Loucy (cell line): ENCODE results near the gene MEGF10.

ENCODE experiments used
- EZH2phosphoT487 ChIP-seq: fragments of 200-600 bp; IDR thresholded peaks from 2 replicates; pipeline ENCODE4 v1.6.1; 2018; ENCODE audit warnings: antibody characterized with exemption, mild to moderate bottlenecking, moderate library complexity, borderline replicate concordance
- TF ChIP-seq, protein P1 (sequence below): fragments of 200-600 bp; sonication (generic); conservative IDR thresholded peaks from 2 replicates; pipeline ENCODE4 v1.5.1; 2014; ENCODE audit warnings: mild to moderate bottlenecking, antibody characterized with exemption, low read length

DNA sequence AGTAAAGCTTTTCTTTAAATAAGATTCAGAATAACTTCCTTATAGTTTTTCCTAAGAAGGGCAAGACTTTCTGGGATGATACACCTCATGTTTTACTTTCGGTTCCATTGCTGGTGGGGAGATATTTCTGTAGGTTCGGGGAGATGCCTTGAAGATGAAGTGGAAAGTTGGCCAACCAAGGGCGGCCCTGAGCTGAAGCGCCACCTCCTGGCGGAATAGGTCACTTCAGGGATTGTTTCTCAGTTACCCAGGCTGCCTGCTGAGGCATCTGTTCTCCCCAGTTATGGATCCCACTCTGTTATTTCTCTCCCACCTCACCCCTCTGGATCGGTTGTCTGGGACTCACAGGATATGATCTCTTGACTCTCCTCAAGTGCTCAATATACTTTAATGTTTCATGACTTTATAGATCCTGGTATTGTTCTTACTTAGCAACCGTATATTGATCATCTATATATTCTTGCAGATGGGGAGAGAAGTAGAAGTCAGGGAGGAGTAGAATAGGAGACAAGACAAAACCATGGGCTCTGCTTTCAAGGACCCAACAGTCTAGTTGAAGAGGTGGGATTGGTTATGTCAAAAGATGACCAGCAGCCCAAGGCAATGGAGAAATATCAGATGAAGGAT, 23.4 kb downstream of the MEGF10 start:
- TF ChIP-seq, protein P1, sequence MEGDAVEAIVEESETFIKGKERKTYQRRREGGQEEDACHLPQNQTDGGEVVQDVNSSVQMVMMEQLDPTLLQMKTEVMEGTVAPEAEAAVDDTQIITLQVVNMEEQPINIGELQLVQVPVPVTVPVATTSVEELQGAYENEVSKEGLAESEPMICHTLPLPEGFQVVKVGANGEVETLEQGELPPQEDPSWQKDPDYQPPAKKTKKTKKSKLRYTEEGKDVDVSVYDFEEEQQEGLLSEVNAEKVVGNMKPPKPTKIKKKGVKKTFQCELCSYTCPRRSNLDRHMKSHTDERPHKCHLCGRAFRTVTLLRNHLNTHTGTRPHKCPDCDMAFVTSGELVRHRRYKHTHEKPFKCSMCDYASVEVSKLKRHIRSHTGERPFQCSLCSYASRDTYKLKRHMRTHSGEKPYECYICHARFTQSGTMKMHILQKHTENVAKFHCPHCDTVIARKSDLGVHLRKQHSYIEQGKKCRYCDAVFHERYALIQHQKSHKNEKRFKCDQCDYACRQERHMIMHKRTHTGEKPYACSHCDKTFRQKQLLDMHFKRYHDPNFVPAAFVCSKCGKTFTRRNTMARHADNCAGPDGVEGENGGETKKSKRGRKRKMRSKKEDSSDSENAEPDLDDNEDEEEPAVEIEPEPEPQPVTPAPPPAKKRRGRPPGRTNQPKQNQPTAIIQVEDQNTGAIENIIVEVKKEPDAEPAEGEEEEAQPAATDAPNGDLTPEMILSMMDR, result peak; percentile 65
- no peak for TF ChIP-seq EZH2phosphoT487
